IMR-90 (cell line): Measurements from ENCODE around the gene MAPRE3. TPM values are rescaled to one million over a fixed set of nuclear protein-coding genes. Genes with fewer than 3 reads are reported as not detected.

Experiments used
- ATAC-seq: fragments of 200-7000 bp; cut with Tn5 transposase; 2 replicates; pipeline ENCODE4 v1.9.1; 2020; ENCODE audit warnings: low read depth, mild to moderate bottlenecking, moderate library complexity
- BruUV-seq: library from RNA; stranded (reverse); fragments of 400-500 nt; replicated peaks from 2 replicates; lab custom pipeline; 2021; lab: Mats Ljungman, UMichigan
- CTCF ChIA-PET: fragments of 300-600 bp; formaldehyde crosslinking; extraction: SDS; loops from one replicate; lab custom pipeline; 2021; ENCODE audit warnings: antibody characterized with exemption; lab: Yijun Ruan, JAX
- POLR2A ChIA-PET: fragments of 300-600 bp; sonication (Branson Sonifier 250); formaldehyde crosslinking; loops from one replicate; lab custom pipeline; 2022; ENCODE audit warnings: antibody characterized with exemption; ENCODE audit not compliant: unreplicated experiment; lab: Charles Lee
- DNase-seq: peaks from one replicate; pipeline ENCODE4 v3.0.0; 2013
- H2AFZ ChIP-seq: replicated peaks from 2 replicates; pipeline ENCODE3; 2013; ENCODE audit warnings: low read length, mild to moderate bottlenecking; ENCODE audit not compliant: poor library complexity
- H2AK5ac ChIP-seq: 2 replicates; pipeline ENCODE4 v1.6.1; 2013; ENCODE audit warnings: low read depth, low read length, inconsistent platforms
- H2AK9ac ChIP-seq: replicated peaks from 2 replicates; pipeline ENCODE3; 2013; ENCODE audit warnings: mild to moderate bottlenecking, low read depth, low read length, moderate library complexity; ENCODE audit not compliant: poor library complexity
- H2BK120ac ChIP-seq: 2 replicates; pipeline ENCODE4 v1.6.1; 2013; ENCODE audit warnings: low read depth, low read length, inconsistent platforms
- H2BK15ac ChIP-seq: 3 replicates; pipeline ENCODE4 v1.6.1; 2013; ENCODE audit warnings: low read depth, low read length, inconsistent platforms
- H2BK20ac ChIP-seq: 2 replicates; pipeline ENCODE4 v1.6.1; 2013; ENCODE audit warnings: low read depth, mild to moderate bottlenecking, inconsistent platforms, low read length, moderate library complexity
- H2BK5ac ChIP-seq: 2 replicates; pipeline ENCODE4 v1.6.1; 2013; ENCODE audit warnings: mild to moderate bottlenecking, low read depth, low read length, inconsistent platforms; ENCODE audit not compliant: poor library complexity, severe bottlenecking
- H3K14ac ChIP-seq: replicated peaks from 2 replicates; pipeline ENCODE4 v1.6.1; 2013; ENCODE audit warnings: low read depth, low read length, inconsistent platforms
- H3K18ac ChIP-seq: 2 replicates; pipeline ENCODE4 v1.6.1; 2013; ENCODE audit warnings: low read depth, low read length, control low read depth
- H3K23ac ChIP-seq: 2 replicates; pipeline ENCODE4 v1.6.1; 2013; ENCODE audit warnings: low read depth, low read length, inconsistent platforms
- H3K27ac ChIP-seq: 2 replicates; pipeline ENCODE4 v1.5.1; 2013; ENCODE audit warnings: mild to moderate bottlenecking, control low read depth, low read length; ENCODE audit not compliant: insufficient read depth
- H3K27me3 ChIP-seq: 2 replicates; pipeline ENCODE4 v1.6.1; 2013; ENCODE audit warnings: low read length; ENCODE audit not compliant: control insufficient read depth, insufficient read depth
- H3K36me3 ChIP-seq: 2 replicates; pipeline ENCODE4 v1.6.1; 2013; ENCODE audit warnings: low read length, mixed read lengths; ENCODE audit not compliant: control insufficient read depth, insufficient read depth
- H3K4ac ChIP-seq: 2 replicates; pipeline ENCODE4 v1.6.1; 2013; ENCODE audit warnings: low read depth, low read length, inconsistent platforms
- H3K4me1 ChIP-seq: 2 replicates; pipeline ENCODE4 v1.6.1; 2013; ENCODE audit warnings: low read length, mixed read lengths; ENCODE audit not compliant: control insufficient read depth, insufficient read depth
- H3K4me2 ChIP-seq: 2 replicates; pipeline ENCODE4 v1.6.1; 2013; ENCODE audit warnings: low read depth, mild to moderate bottlenecking, control low read depth, low read length, moderate library complexity
- H3K4me3 ChIP-seq: 2 replicates; pipeline ENCODE4 v1.5.1; 2013; ENCODE audit warnings: low read depth, mild to moderate bottlenecking, control low read depth, low read length, moderate library complexity; ENCODE audit not compliant: insufficient read depth
- H3K56ac ChIP-seq: 2 replicates; pipeline ENCODE4 v1.6.1; 2013; ENCODE audit warnings: low read length, inconsistent platforms; ENCODE audit not compliant: insufficient read depth; ENCODE audit errors: extremely low read depth
- H3K79me1 ChIP-seq, 2 experiments: 2 replicates each; pipeline ENCODE4 v1.6.1; 2013; ENCODE audit warnings: low read length in 2 of 2, inconsistent platforms in 1 of 2, low read depth in 1 of 2
- H3K9ac ChIP-seq: 2 replicates; pipeline ENCODE4 v1.6.1; 2013; ENCODE audit warnings: low read depth, low read length, control low read depth
- H3K9me1 ChIP-seq: 2 replicates; pipeline ENCODE4 v1.6.1; 2013; ENCODE audit warnings: low read length, inconsistent platforms; ENCODE audit not compliant: insufficient read depth
- H3K9me3 ChIP-seq: 2 replicates; pipeline ENCODE4 v1.6.1; 2013; ENCODE audit warnings: low read length; ENCODE audit not compliant: control insufficient read depth, insufficient read depth
- H4K20me1 ChIP-seq: 2 replicates; pipeline ENCODE4 v1.6.1; 2013; ENCODE audit warnings: low read length, inconsistent platforms; ENCODE audit not compliant: insufficient read depth
- H4K5ac ChIP-seq: 2 replicates; pipeline ENCODE4 v1.6.1; 2013; ENCODE audit warnings: mild to moderate bottlenecking, low read depth, low read length, control low read depth
- H4K8ac ChIP-seq, 2 experiments: 2 replicates each; pipeline ENCODE4 v1.6.1; 2013; ENCODE audit warnings: low read depth in 2 of 2, low read length in 2 of 2, control low read depth in 1 of 2, inconsistent platforms in 1 of 2
- H4K91ac ChIP-seq: 2 replicates; pipeline ENCODE4 v1.6.1; 2013; ENCODE audit warnings: low read depth, low read length, inconsistent platforms; ENCODE audit not compliant: insufficient read depth
- BHLHE40 ChIP-seq: fragments of 150-350 bp; IDR thresholded peaks from 2 replicates; pipeline ENCODE4 v1.6.1; 2016; ENCODE audit warnings: mild to moderate bottlenecking, low read depth, low read length
- CEBPB ChIP-seq: IDR thresholded peaks from 2 replicates; pipeline ENCODE4 v1.6.1; 2012; ENCODE audit warnings: low read depth, low read length, improper control_type of control experiment
- CHD1 ChIP-seq: IDR thresholded peaks from 2 replicates; pipeline ENCODE4 v1.6.1; 2012; ENCODE audit warnings: low read depth, low read length, improper control_type of control experiment
- FOS ChIP-seq: fragments of 150-350 bp; IDR thresholded peaks from 2 replicates; pipeline ENCODE4 v1.6.1; 2016; ENCODE audit warnings: low read depth, low read length
- MAFK ChIP-seq: IDR thresholded peaks from 2 replicates; pipeline ENCODE4 v1.6.1; 2012; ENCODE audit warnings: low read depth, low read length, improper control_type of control experiment
- MAZ ChIP-seq: IDR thresholded peaks from 2 replicates; pipeline ENCODE4 v1.6.1; 2012; ENCODE audit warnings: low read depth, mild to moderate bottlenecking, low read length, improper control_type of control experiment, moderate library complexity, borderline replicate concordance
- MXI1 ChIP-seq: IDR thresholded peaks from 2 replicates; pipeline ENCODE4 v1.6.1; 2012; ENCODE audit warnings: low read depth, mild to moderate bottlenecking, low read length, moderate library complexity, borderline replicate concordance
- NFE2L2 ChIP-seq: fragments of 150-350 bp; IDR thresholded peaks from 2 replicates; pipeline ENCODE4 v1.6.1; 2016; ENCODE audit warnings: low read depth, mild to moderate bottlenecking, low read length
- POLR2A ChIP-seq: IDR thresholded peaks from 2 replicates; pipeline ENCODE4 v1.6.1; 2012; ENCODE audit warnings: mild to moderate bottlenecking, low read depth, low read length
- RAD21 ChIP-seq: IDR thresholded peaks from 2 replicates; pipeline ENCODE4 v1.6.1; 2012; ENCODE audit warnings: low read length, improper control_type of control experiment
- RCOR1 ChIP-seq: IDR thresholded peaks from 2 replicates; pipeline ENCODE4 v1.6.1; 2012; ENCODE audit warnings: mild to moderate bottlenecking, low read length, improper control_type of control experiment; ENCODE audit not compliant: insufficient replicate concordance
- RFX5 ChIP-seq: IDR thresholded peaks from 2 replicates; pipeline ENCODE4 v1.8.0; 2012; ENCODE audit warnings: low read depth, mild to moderate bottlenecking, low read length, moderate library complexity
- SMC3 ChIP-seq: fragments of 150-350 bp; IDR thresholded peaks from 2 replicates; pipeline ENCODE4 v1.6.1; 2016; ENCODE audit warnings: low read depth, mild to moderate bottlenecking, antibody characterized with exemption, low read length, moderate library complexity
- USF2 ChIP-seq: fragments of 150-350 bp; IDR thresholded peaks from 2 replicates; pipeline ENCODE4 v1.6.1; 2017; ENCODE audit warnings: mild to moderate bottlenecking, antibody characterized with exemption, low read length, low read depth
- WGBS, 2 experiments: methylation state at CpG; one replicate each; pipeline versions ENCODE4 v1.1.5 to v1.1.7; 2013; ENCODE audit warnings: missing lambda C conversion rate in 2 of 2; ENCODE audit not compliant: insufficient read length in 1 of 2; ENCODE audit errors: extremely low coverage in 2 of 2; 5-methylcytosine and 5-hydroxymethylcytosine counted together
- dilution Hi-C: fragments of 300-500 bp; cut with HindIII; formaldehyde crosslinking; loops from one replicate; pipeline ENCODE4 v1.14.3; 2018; ENCODE audit warnings: low sequenced_read_pairs; ENCODE audit not compliant: unreplicated experiment
- in situ Hi-C: fragments of 300-500 bp; cut with MboI; formaldehyde crosslinking; loops from 3 replicates; pipeline ENCODE4 v1.14.3; 2019; ENCODE audit warnings: low sequenced_read_pairs, inconsistent platforms, mixed read lengths
- intact Hi-C: fragments of 100-400 bp; cut with micrococcal nuclease; formaldehyde crosslinking; loops from 2 replicates; pipeline ENCODE4 v1.10.0; 2022
- polyA plus RNA-seq, 3 experiments: library from polyadenylated mRNA; depleted of rRNA; stranded (reverse); fragments of >200 nt; gene quantifications; 2 replicates each; pipeline ENCODE4 v1.2.3, GENCODE V29; 2012; ENCODE audit warnings: low replicate concordance in 1 of 3
- total RNA-seq: library from RNA; depleted of rRNA; stranded (reverse); fragments of >200 nt; gene quantifications from 2 replicates; pipeline ENCODE4 v1.2.3, GENCODE V29; 2012
- TF ChIP-seq, protein P1 (sequence below): fragments of 150-350 bp; IDR thresholded peaks from 2 replicates; pipeline ENCODE4 v1.6.1; 2016; ENCODE audit warnings: low read depth, mild to moderate bottlenecking, low read length, moderate library complexity, borderline replicate concordance
- TF ChIP-seq, protein P2 (sequence below): conservative IDR thresholded peaks from 2 replicates; pipeline ENCODE4 v1.5.1; 2012; ENCODE audit warnings: mild to moderate bottlenecking, low read depth, low read length, improper control_type of control experiment

Gene MAPRE3
- total and polyA plus RNA-seq, 2 of the 4 experiments (the other 2 are of a cell fraction): 1.8 to 20.3 TPM

DNA sequence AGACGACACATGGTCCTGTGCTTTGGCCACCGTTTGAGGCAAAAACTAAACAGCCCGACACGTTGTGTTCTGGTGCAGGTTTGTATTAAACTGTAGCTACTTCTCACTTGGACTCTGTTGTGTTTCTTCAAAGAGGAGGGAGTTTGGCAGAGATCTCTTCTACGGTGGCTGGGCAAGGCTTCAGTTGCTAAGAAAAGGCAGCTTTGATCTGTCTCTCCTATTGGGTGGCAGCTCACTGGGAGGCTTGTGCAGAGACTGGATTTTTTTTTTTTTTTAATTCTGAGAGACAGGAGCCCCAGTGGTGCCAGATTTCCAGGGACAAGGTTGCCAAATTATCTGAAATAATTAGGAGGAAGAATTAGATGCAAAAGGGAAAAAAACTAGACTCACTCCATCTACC is 20.2 kb upstream of the MAPRE3 start:
- no peak overlapping the region for H2BK120ac ChIP-seq
- no peak overlapping the region for H4K8ac ChIP-seq
- ChIA-PET POLR2A (no interaction called here), CTCF (no interaction called here)
- H3K14ac ChIP-seq: no peak overlapping the region
- no peak overlapping the region for H3K9ac ChIP-seq
- dilution Hi-C loops: no loop called here
- DNase-seq (no peak), ATAC-seq (no peak)
- BruUV-seq: no TSS peak
- no peak overlapping the region for H3K4me2 ChIP-seq
- H3K9me1 ChIP-seq: no peaks in the 10 kb centered on the region
- no peak overlapping the region for H2BK15ac ChIP-seq
- no peak overlapping the region for H3K23ac ChIP-seq
- no peak overlapping the region for H2AK9ac ChIP-seq
- H3K18ac ChIP-seq: no peak overlapping the region
- no peaks in the 10 kb centered on the region for H3K79me1 ChIP-seq
- peaks cover 63% of the 10 kb centered on the region for H3K27me3 ChIP-seq
- H2AFZ ChIP-seq: no peak overlapping the region
- TF ChIP-seq RFX5: no peak
- no peak for TF ChIP-seq FOS
- no peak for TF ChIP-seq BHLHE40
- TF ChIP-seq, protein P1, sequence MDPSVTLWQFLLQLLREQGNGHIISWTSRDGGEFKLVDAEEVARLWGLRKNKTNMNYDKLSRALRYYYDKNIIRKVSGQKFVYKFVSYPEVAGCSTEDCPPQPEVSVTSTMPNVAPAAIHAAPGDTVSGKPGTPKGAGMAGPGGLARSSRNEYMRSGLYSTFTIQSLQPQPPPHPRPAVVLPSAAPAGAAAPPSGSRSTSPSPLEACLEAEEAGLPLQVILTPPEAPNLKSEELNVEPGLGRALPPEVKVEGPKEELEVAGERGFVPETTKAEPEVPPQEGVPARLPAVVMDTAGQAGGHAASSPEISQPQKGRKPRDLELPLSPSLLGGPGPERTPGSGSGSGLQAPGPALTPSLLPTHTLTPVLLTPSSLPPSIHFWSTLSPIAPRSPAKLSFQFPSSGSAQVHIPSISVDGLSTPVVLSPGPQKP: no peak
- no peak for TF ChIP-seq MAFK
- TF ChIP-seq CHD1: no peak
- no peak for TF ChIP-seq MXI1
- no peak for TF ChIP-seq SMC3
- TF ChIP-seq RAD21: no peak
- TF ChIP-seq, protein P2, sequence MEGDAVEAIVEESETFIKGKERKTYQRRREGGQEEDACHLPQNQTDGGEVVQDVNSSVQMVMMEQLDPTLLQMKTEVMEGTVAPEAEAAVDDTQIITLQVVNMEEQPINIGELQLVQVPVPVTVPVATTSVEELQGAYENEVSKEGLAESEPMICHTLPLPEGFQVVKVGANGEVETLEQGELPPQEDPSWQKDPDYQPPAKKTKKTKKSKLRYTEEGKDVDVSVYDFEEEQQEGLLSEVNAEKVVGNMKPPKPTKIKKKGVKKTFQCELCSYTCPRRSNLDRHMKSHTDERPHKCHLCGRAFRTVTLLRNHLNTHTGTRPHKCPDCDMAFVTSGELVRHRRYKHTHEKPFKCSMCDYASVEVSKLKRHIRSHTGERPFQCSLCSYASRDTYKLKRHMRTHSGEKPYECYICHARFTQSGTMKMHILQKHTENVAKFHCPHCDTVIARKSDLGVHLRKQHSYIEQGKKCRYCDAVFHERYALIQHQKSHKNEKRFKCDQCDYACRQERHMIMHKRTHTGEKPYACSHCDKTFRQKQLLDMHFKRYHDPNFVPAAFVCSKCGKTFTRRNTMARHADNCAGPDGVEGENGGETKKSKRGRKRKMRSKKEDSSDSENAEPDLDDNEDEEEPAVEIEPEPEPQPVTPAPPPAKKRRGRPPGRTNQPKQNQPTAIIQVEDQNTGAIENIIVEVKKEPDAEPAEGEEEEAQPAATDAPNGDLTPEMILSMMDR: no peak
- TF ChIP-seq CEBPB: no peak
- TF ChIP-seq POLR2A: no peak
- no peak for TF ChIP-seq MAZ
- no peak for TF ChIP-seq NFE2L2
- no peak for TF ChIP-seq USF2
- TF ChIP-seq RCOR1: no peak
- in situ Hi-C loops: no loop called here
- no peak overlapping the region for H3K4me3 ChIP-seq
- no peak overlapping the region for H4K5ac ChIP-seq
- no peaks in the 10 kb centered on the region for H3K9me3 ChIP-seq
- peaks cover 2% of the 10 kb centered on the region; the same call in 1 of the 2 replicates for H3K4me1 ChIP-seq
- H3K36me3 ChIP-seq: no peaks in the 10 kb centered on the region
- no peak overlapping the region for H2AK5ac ChIP-seq
- H3K27ac ChIP-seq: no peak overlapping the region
- WGBS, 2 experiments: 67% methylated on average over 3 of the region's 5 CpGs; no CpG with 5 or more reads in 1 of the 2 experiments
- intact Hi-C loops: no loop called here
- no peak overlapping the region for H3K56ac ChIP-seq
- no peak overlapping the region for H2BK20ac ChIP-seq
- no peaks in the 10 kb centered on the region for H4K20me1 ChIP-seq
- H3K4ac ChIP-seq: no peak overlapping the region
- no peak overlapping the region for H4K91ac ChIP-seq
- no peak overlapping the region for H2BK5ac ChIP-seq
